ENCODE data around the gene TMEM200B.
"Not testable (repeated sequence)": the region's sequence is repeated elsewhere in the genome, so short reads cannot be mapped to it uniquely, and the experiment has no call there.

TMEM200B gene

DNA sequence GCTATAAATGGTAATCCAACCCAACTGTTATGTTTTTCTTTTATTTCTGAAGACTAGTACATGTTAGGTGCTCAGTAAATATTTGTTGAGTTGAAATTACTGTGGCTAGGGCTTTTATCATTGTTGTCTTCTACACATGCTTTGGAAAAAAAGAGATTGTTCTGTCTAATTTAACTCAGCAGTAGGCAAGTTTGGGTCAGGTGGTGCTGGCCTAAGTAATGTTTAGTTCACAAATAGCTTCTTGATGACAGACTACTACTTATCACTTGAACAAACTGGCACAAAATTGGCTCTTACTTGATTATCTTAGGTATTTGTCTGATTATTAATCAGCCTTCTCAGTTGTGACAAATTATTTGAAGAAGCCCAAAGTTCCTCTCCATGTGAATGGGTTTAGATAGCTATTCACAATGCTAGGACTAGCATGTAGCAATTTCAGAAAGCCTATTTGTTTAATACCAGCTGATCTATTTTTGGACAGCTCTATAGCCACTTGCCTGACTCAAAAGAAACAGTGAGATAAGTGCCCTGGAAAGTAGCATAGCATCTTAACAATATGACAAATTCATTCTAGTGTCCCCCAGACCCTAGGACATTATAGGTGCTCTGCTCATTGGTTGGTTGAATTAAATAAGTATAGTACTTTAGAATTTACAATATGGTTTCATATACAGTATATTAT, 32.6 kb downstream of the TMEM200B start:
- H3K9me3 ChIP-seq, result no peaks in the 10 kb centered on the region
- intact Hi-C loops (cut with DNase I; ENCODE audit: low total_unique reads), result no loop called here
- H3K27ac ChIP-seq, result no peak overlapping the region
- H3K27me3 ChIP-seq, result no peaks in the 10 kb centered on the region
- H3K36me3 ChIP-seq, result no peaks in the 10 kb centered on the region
- H3K4me3 ChIP-seq, result no peak overlapping the region
- TF ChIP-seq, protein P1, sequence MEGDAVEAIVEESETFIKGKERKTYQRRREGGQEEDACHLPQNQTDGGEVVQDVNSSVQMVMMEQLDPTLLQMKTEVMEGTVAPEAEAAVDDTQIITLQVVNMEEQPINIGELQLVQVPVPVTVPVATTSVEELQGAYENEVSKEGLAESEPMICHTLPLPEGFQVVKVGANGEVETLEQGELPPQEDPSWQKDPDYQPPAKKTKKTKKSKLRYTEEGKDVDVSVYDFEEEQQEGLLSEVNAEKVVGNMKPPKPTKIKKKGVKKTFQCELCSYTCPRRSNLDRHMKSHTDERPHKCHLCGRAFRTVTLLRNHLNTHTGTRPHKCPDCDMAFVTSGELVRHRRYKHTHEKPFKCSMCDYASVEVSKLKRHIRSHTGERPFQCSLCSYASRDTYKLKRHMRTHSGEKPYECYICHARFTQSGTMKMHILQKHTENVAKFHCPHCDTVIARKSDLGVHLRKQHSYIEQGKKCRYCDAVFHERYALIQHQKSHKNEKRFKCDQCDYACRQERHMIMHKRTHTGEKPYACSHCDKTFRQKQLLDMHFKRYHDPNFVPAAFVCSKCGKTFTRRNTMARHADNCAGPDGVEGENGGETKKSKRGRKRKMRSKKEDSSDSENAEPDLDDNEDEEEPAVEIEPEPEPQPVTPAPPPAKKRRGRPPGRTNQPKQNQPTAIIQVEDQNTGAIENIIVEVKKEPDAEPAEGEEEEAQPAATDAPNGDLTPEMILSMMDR (IDR thresholded peaks at IDR 0.05), result no peak
- no peak for DNase-seq
- no peaks in the 10 kb centered on the region for H3K4me1 ChIP-seq

DNA sequence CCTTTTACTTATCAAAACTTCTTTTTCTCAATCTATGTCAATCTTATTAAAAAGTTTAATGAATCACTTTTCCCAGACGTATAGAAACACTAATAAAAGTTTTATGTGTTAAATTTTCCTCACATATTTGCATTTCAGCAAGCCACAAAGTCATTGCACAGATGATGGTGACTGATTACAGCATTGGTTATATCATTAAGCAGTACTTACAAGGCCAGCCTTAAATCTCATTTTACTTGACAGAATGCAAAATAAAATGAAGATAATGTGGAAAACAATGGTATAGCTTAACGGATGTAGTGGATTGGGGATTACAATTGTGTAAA, 39.5 kb downstream of the TMEM200B start:
- no peaks in the 10 kb centered on the region for H3K4me1 ChIP-seq
- no peak for DNase-seq
- TF ChIP-seq, protein P1 (IDR thresholded peaks at IDR 0.05), result no peak

DNA sequence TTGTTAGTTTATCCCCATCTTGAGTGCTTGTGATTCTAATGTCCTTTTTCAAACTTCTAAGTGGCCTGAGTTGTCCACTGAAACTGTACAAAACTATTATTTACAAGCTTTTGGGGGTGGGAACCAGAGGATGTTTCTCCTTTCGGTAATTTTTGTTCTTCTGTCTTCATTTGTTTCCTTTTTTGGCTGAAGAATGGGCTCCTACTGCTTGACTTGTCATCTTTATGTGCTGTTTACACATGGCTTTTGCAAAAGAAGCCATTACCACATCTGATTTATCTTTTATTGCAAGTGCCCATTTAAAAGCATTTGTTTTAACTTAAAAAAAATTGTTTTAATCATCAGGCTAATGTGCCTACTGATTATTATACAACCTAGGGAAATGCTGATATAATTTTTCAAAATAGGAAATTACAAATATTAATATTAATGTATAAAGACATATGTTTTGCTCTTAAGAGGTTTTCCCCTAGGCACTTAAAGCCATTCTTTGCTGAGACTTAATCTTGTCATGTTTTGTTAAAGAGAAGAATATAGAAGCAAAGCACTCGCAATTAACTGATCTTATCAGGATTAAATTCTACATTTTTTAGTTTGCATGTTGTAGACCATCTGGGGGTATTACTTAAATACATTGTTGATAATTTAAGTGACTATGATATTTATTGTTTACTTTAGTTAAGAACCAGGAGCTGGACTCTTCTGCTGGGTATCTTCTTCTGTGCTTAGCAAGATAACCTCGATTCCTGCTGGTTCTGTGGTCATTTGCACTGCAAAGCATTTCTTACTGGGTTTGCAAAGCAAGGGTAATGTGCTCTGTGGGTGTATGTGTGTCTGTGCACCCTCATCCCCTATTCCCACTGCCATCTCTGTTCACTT, 40.1 kb downstream of the TMEM200B start:
- no peaks in the 10 kb centered on the region for H3K9me3 ChIP-seq
- TF ChIP-seq, protein P1 (IDR thresholded peaks at IDR 0.05), result no peak
- DNase-seq, result no peak
- H3K4me1 ChIP-seq, result no peaks in the 10 kb centered on the region
- H3K4me3 ChIP-seq, result no peak overlapping the region
- H3K36me3 ChIP-seq, result no peaks in the 10 kb centered on the region
- no peak overlapping the region for H3K27ac ChIP-seq
- intact Hi-C loops (cut with DNase I; ENCODE audit: low total_unique reads), result no loop called here
- H3K27me3 ChIP-seq, result no peaks in the 10 kb centered on the region

More for the DNA sequence above, 39.5 kb downstream of the TMEM200B start:
- intact Hi-C loops (cut with DNase I; ENCODE audit: low total_unique reads), result no loop called here
- H3K27me3 ChIP-seq, result no peaks in the 10 kb centered on the region
- no peak overlapping the region for H3K27ac ChIP-seq
- H3K4me3 ChIP-seq, result no peak overlapping the region
- no peaks in the 10 kb centered on the region for H3K9me3 ChIP-seq
- H3K36me3 ChIP-seq, result no peaks in the 10 kb centered on the region

GRCh38 chr1:29082519-29082918, 41.2 kb downstream of the TMEM200B start:
- intact Hi-C loops (cut with DNase I; ENCODE audit: low total_unique reads), result no loop called here
- H3K27ac ChIP-seq, result no peak overlapping the region
- DNase-seq, result no peak
- H3K4me3 ChIP-seq, result no peak overlapping the region
- H3K4me1 ChIP-seq, result no peaks in the 10 kb centered on the region
- TF ChIP-seq, protein P1 (IDR thresholded peaks at IDR 0.05), result no peak
- no peaks in the 10 kb centered on the region for H3K9me3 ChIP-seq
- no peaks in the 10 kb centered on the region for H3K27me3 ChIP-seq
- no peaks in the 10 kb centered on the region for H3K36me3 ChIP-seq

- no peaks in the 10 kb centered on the region for H3K27me3 ChIP-seq
- H3K9me3 ChIP-seq, result no peaks in the 10 kb centered on the region
- H3K27ac ChIP-seq, result no peak overlapping the region
- no peak for DNase-seq
- TF ChIP-seq, protein P1 (IDR thresholded peaks at IDR 0.05), result no peak
- H3K4me1 ChIP-seq, result no peaks in the 10 kb centered on the region
- no peak overlapping the region for H3K4me3 ChIP-seq
- H3K36me3 ChIP-seq, result no peaks in the 10 kb centered on the region
- intact Hi-C loops (cut with DNase I; ENCODE audit: low total_unique reads), result no loop called here
These were observed 42.5 kb downstream of the TMEM200B start for GRCh38 chr1:29081201-29081600.

DNA sequence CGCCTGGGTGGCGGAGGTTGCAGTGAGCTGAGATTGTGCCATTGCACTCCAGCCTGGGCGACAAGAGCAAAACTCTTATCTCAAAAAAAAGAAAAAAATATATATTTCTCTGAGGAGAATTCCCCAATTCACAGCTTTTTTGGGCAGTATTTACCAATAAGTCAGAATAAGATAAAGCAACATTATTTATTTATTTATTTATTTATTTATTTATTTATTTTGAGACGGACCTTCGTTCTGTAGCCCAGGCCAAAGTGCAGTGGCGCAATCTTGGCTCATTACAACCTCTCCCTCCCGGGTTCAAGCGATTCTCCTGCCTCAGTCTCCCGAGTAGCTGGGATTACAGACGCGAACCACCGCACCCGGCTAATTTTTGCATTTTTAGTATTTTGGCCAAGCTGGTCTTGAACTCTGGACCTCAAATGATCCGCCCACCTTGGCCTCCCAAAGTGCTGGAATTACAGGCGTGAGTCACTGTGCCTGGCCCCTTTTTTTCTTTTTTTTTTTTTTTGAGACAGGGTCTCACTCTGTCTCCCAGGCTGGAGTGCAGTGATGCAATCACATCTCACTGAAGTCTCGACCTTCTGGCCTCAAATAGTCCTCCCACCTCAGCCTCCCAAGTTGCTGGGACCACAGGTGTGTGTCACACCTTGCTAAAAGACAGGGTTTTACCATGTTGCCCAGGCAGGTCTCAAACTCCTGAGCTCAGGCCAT, 43.6 kb downstream of the TMEM200B start:
- H3K4me1 ChIP-seq; H3K36me3 ChIP-seq; H3K27me3 ChIP-seq; intact Hi-C loops (cut with DNase I; ENCODE audit: low total_unique reads); H3K27ac ChIP-seq; H3K4me3 ChIP-seq; DNase-seq; H3K9me3 ChIP-seq: not testable (repeated sequence)

Data from tibial artery (tissue), 4 donors.